GM12878 (cell line): ENCODE measurements around the gene CDH16.

ENCODE experiments used
- BRCA1 ChIP-seq: IDR thresholded peaks from 2 replicates; pipeline ENCODE4 v1.6.1; 2011; ENCODE audit warnings: low read depth, low read length, improper control_type of control experiment
- EZH2 ChIP-seq: IDR thresholded peaks from 2 replicates; pipeline ENCODE4 v1.6.1; 2012; ENCODE audit warnings: low read depth, mild to moderate bottlenecking, control low read depth, inconsistent platforms, low read length, borderline replicate concordance; ENCODE audit not compliant: control insufficient read depth
- GABPA ChIP-seq: IDR thresholded peaks from 2 replicates; pipeline ENCODE4 v1.6.1; 2014; ENCODE audit warnings: antibody characterized with exemption, low read depth, mild to moderate bottlenecking, inconsistent platforms
- JUND ChIP-seq: IDR thresholded peaks from 2 replicates; pipeline ENCODE4 v1.6.1; 2012; ENCODE audit warnings: low read depth, mild to moderate bottlenecking, low read length, improper control_type of control experiment, moderate library complexity
- MEF2A ChIP-seq: IDR thresholded peaks from 2 replicates; pipeline ENCODE4 v1.6.1; 2011; ENCODE audit warnings: low read depth, mild to moderate bottlenecking, low read length, moderate library complexity; ENCODE audit not compliant: insufficient read depth
- SREBF1 ChIP-seq: IDR thresholded peaks from 2 replicates; pipeline ENCODE4 v1.6.1; 2012; ENCODE audit warnings: mild to moderate bottlenecking, low read length
- TCF12 ChIP-seq: IDR thresholded peaks from 2 replicates; pipeline ENCODE4 v1.6.1; 2011; ENCODE audit warnings: low read depth, mild to moderate bottlenecking, low read length
- TF ChIP-seq, protein P1 (sequence below), 3 experiments: IDR thresholded peaks in 2 of 3; conservative IDR thresholded peaks in 1 of 3; 2 replicates each; pipeline ENCODE4 v1.5.1; 2011; ENCODE audit warnings: low read depth in 3 of 3, low read length in 3 of 3, mild to moderate bottlenecking in 3 of 3, control low read depth in 2 of 3, moderate library complexity in 2 of 3, inconsistent platforms in 1 of 3, mixed read lengths in 1 of 3; ENCODE audit not compliant: control insufficient read depth in 2 of 3, insufficient read depth in 1 of 3; ENCODE audit errors: extremely low read depth in 1 of 3
- TF ChIP-seq, protein P2 (sequence below): fragments of 450-650 bp; IDR thresholded peaks from 2 replicates; pipeline ENCODE4 v1.6.1; 2017; ENCODE audit warnings: antibody characterized with exemption, mild to moderate bottlenecking, moderate library complexity

- TF ChIP-seq JUND (no peak), MEF2A (no peak), GABPA (no peak), EZH2 (no peak), SREBF1 (no peak), TCF12 (no peak), BRCA1 (no peak)
- TF ChIP-seq, protein P1, sequence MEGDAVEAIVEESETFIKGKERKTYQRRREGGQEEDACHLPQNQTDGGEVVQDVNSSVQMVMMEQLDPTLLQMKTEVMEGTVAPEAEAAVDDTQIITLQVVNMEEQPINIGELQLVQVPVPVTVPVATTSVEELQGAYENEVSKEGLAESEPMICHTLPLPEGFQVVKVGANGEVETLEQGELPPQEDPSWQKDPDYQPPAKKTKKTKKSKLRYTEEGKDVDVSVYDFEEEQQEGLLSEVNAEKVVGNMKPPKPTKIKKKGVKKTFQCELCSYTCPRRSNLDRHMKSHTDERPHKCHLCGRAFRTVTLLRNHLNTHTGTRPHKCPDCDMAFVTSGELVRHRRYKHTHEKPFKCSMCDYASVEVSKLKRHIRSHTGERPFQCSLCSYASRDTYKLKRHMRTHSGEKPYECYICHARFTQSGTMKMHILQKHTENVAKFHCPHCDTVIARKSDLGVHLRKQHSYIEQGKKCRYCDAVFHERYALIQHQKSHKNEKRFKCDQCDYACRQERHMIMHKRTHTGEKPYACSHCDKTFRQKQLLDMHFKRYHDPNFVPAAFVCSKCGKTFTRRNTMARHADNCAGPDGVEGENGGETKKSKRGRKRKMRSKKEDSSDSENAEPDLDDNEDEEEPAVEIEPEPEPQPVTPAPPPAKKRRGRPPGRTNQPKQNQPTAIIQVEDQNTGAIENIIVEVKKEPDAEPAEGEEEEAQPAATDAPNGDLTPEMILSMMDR (IDR thresholded peaks at IDR 0.05 in 2 of 3, conservative IDR thresholded peaks at IDR 0.05 in 1 of 3; ENCODE audit: control insufficient read depth in 2 of 3, extremely low read depth in 1 of 3, insufficient read depth in 1 of 3, low read depth in 3 of 3, low read length in 3 of 3): no peak
- TF ChIP-seq, protein P2, sequence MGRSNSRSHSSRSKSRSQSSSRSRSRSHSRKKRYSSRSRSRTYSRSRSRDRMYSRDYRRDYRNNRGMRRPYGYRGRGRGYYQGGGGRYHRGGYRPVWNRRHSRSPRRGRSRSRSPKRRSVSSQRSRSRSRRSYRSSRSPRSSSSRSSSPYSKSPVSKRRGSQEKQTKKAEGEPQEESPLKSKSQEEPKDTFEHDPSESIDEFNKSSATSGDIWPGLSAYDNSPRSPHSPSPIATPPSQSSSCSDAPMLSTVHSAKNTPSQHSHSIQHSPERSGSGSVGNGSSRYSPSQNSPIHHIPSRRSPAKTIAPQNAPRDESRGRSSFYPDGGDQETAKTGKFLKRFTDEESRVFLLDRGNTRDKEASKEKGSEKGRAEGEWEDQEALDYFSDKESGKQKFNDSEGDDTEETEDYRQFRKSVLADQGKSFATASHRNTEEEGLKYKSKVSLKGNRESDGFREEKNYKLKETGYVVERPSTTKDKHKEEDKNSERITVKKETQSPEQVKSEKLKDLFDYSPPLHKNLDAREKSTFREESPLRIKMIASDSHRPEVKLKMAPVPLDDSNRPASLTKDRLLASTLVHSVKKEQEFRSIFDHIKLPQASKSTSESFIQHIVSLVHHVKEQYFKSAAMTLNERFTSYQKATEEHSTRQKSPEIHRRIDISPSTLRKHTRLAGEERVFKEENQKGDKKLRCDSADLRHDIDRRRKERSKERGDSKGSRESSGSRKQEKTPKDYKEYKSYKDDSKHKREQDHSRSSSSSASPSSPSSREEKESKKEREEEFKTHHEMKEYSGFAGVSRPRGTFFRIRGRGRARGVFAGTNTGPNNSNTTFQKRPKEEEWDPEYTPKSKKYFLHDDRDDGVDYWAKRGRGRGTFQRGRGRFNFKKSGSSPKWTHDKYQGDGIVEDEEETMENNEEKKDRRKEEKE: no peak
Measured at GRCh38 chr16:66920299-66920590, 1.6 kb upstream of the CDH16 start.
